SK-N-SH treated with all-trans-retinoic acid at 6 μM for 48 hours (cell line): ENCODE measurements around the gene AP3B1.

Experiments
- ATAC-seq: fragments of 200-7000 bp; cut with Tn5 transposase; 3 replicates; pipeline ENCODE4 v1.9.1; 2020; ENCODE audit warnings: mild to moderate bottlenecking, moderate library complexity
- ARNTL ChIP-seq: fragments of 450-650 bp; formaldehyde crosslinking; IDR thresholded peaks from 2 replicates; pipeline ENCODE4 v1.5.0; 2020; ENCODE audit warnings: low read depth, mild to moderate bottlenecking, moderate library complexity, borderline replicate concordance
- BACH2 ChIP-seq: fragments of 250-450 bp; sonication (Bioruptor Pico); IDR thresholded peaks from 2 replicates; pipeline ENCODE4 v1.9.0; 2021; ENCODE audit warnings: mild to moderate bottlenecking, borderline replicate concordance
- CSDC2 ChIP-seq: fragments of 250-450 bp; sonication (Bioruptor Pico); IDR thresholded peaks from 2 replicates; pipeline ENCODE4 v1.5.0; 2020; ENCODE audit warnings: mild to moderate bottlenecking, moderate library complexity
- ISL1 ChIP-seq: fragments of 250-450 bp; sonication (Bioruptor Pico); IDR thresholded peaks from 2 replicates; pipeline ENCODE4 v2.1.2; 2022; ENCODE audit warnings: mild to moderate bottlenecking, moderate library complexity
- OSR1 ChIP-seq: fragments of 250-450 bp; sonication (Bioruptor Pico); IDR thresholded peaks from 2 replicates; pipeline ENCODE4 v1.8.0; 2022; ENCODE audit warnings: moderate library complexity, mild to moderate bottlenecking, inconsistent platforms
- PPARA ChIP-seq: fragments of 250-450 bp; sonication (Bioruptor Pico); IDR thresholded peaks from 2 replicates; pipeline ENCODE4 v1.5.0; 2020; ENCODE audit warnings: mild to moderate bottlenecking, borderline replicate concordance
- RARB ChIP-seq: fragments of 250-450 bp; sonication (Bioruptor Pico); IDR thresholded peaks from 2 replicates; pipeline ENCODE4 v1.8.0; 2021; ENCODE audit warnings: mild to moderate bottlenecking, moderate library complexity
- TCF4 ChIP-seq: fragments of 250-450 bp; sonication (Bioruptor Pico); IDR thresholded peaks from 2 replicates; pipeline ENCODE4 v1.8.0; 2021; ENCODE audit warnings: mild to moderate bottlenecking, moderate library complexity, borderline replicate concordance
- TOX ChIP-seq: fragments of 250-450 bp; sonication (Bioruptor Pico); IDR thresholded peaks from 2 replicates; pipeline ENCODE4 v1.8.0; 2021; ENCODE audit warnings: mild to moderate bottlenecking, moderate library complexity, borderline replicate concordance
- ZC3H10 ChIP-seq: fragments of 250-450 bp; sonication (Bioruptor Pico); IDR thresholded peaks from 2 replicates; pipeline ENCODE4 v1.5.1; 2021; ENCODE audit warnings: mild to moderate bottlenecking, moderate library complexity
- ZFP3 ChIP-seq: fragments of 250-450 bp; sonication (Bioruptor Pico); IDR thresholded peaks from 2 replicates; pipeline ENCODE4 v1.5.0; 2020; ENCODE audit warnings: mild to moderate bottlenecking, moderate library complexity
- ZFP30 ChIP-seq: fragments of 450-650 bp; formaldehyde crosslinking; IDR thresholded peaks from 2 replicates; pipeline ENCODE4 v1.5.0; 2022; ENCODE audit warnings: mild to moderate bottlenecking, moderate library complexity
- ZNF565 ChIP-seq: fragments of 450-650 bp; formaldehyde crosslinking; conservative IDR thresholded peaks from 2 replicates; pipeline ENCODE4 v1.5.0; 2020; ENCODE audit warnings: low read depth, mild to moderate bottlenecking, moderate library complexity
- ZNF70 ChIP-seq: fragments of 450-650 bp; formaldehyde crosslinking; IDR thresholded peaks from 2 replicates; pipeline ENCODE4 v1.5.0; 2020; ENCODE audit warnings: mild to moderate bottlenecking, moderate library complexity
- ZNF8 ChIP-seq: fragments of 450-650 bp; formaldehyde crosslinking; IDR thresholded peaks from 2 replicates; pipeline ENCODE4 v1.5.0; 2020; ENCODE audit warnings: mild to moderate bottlenecking, moderate library complexity
- TF ChIP-seq, protein P1 (sequence below): fragments of 250-450 bp; sonication (Bioruptor Pico); IDR thresholded peaks from 2 replicates; pipeline ENCODE4 v1.5.1; 2020; ENCODE audit warnings: low read depth, mild to moderate bottlenecking, moderate library complexity
- TF ChIP-seq, protein P2 (sequence below): fragments of 250-450 bp; sonication (Bioruptor Pico); IDR thresholded peaks from 2 replicates; pipeline ENCODE4 v1.5.0; 2020; ENCODE audit warnings: mild to moderate bottlenecking, moderate library complexity
- TF ChIP-seq, protein P3 (sequence below): fragments of 250-450 bp; sonication (Bioruptor Pico); IDR thresholded peaks from 2 replicates; pipeline ENCODE4 v1.8.0; 2021; ENCODE audit warnings: low read depth, mild to moderate bottlenecking, moderate library complexity, borderline replicate concordance
- TF ChIP-seq, protein P4 (sequence below): fragments of 250-450 bp; sonication (Bioruptor Pico); IDR thresholded peaks from 2 replicates; pipeline ENCODE4 v1.5.1; 2021; ENCODE audit warnings: mild to moderate bottlenecking, moderate library complexity

AP3B1 gene

DNA sequence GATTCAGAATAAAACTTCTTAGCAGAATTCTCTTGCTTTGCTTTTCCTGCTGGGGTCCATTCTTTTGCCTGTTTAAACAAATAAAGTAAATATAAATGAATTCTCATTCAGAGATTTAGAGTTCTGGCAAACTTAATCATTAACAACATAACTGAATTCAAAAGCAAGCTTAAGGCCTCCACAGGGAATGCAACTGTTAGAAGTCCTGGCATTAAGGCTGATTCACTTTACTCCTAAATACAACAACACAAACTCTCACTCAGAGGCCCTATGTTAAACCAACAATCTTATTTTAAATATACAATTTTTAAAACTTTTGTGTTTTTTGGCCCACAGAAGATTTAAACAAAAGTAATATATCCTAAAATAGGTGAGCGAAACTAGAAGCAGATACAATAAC is 178.3 kb downstream of the AP3B1 start:
- ATAC-seq: no peak
- TF ChIP-seq CSDC2: no peak
- no peak for TF ChIP-seq ZNF70 (CRISPR knock-in tag)
- TF ChIP-seq, protein P1, sequence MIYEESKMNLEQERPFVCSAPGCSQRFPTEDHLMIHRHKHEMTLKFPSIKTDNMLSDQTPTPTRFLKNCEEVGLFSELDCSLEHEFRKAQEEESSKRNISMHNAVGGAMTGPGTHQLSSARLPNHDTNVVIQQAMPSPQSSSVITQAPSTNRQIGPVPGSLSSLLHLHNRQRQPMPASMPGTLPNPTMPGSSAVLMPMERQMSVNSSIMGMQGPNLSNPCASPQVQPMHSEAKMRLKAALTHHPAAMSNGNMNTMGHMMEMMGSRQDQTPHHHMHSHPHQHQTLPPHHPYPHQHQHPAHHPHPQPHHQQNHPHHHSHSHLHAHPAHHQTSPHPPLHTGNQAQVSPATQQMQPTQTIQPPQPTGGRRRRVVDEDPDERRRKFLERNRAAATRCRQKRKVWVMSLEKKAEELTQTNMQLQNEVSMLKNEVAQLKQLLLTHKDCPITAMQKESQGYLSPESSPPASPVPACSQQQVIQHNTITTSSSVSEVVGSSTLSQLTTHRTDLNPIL (CRISPR knock-in tag): no peak
- TF ChIP-seq TCF4: no peak
- no peak for TF ChIP-seq BACH2 (CRISPR knock-in tag)
- TF ChIP-seq ZNF8 (CRISPR knock-in tag): no peak
- no peak for TF ChIP-seq TOX (CRISPR knock-in tag)
- TF ChIP-seq ZNF565 (CRISPR knock-in tag): no peak
- TF ChIP-seq ARNTL (CRISPR knock-in tag): no peak
- TF ChIP-seq, protein P2, sequence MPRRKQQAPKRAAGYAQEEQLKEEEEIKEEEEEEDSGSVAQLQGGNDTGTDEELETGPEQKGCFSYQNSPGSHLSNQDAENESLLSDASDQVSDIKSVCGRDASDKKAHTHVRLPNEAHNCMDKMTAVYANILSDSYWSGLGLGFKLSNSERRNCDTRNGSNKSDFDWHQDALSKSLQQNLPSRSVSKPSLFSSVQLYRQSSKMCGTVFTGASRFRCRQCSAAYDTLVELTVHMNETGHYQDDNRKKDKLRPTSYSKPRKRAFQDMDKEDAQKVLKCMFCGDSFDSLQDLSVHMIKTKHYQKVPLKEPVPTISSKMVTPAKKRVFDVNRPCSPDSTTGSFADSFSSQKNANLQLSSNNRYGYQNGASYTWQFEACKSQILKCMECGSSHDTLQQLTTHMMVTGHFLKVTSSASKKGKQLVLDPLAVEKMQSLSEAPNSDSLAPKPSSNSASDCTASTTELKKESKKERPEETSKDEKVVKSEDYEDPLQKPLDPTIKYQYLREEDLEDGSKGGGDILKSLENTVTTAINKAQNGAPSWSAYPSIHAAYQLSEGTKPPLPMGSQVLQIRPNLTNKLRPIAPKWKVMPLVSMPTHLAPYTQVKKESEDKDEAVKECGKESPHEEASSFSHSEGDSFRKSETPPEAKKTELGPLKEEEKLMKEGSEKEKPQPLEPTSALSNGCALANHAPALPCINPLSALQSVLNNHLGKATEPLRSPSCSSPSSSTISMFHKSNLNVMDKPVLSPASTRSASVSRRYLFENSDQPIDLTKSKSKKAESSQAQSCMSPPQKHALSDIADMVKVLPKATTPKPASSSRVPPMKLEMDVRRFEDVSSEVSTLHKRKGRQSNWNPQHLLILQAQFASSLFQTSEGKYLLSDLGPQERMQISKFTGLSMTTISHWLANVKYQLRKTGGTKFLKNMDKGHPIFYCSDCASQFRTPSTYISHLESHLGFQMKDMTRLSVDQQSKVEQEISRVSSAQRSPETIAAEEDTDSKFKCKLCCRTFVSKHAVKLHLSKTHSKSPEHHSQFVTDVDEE: no peak
- TF ChIP-seq, protein P3, sequence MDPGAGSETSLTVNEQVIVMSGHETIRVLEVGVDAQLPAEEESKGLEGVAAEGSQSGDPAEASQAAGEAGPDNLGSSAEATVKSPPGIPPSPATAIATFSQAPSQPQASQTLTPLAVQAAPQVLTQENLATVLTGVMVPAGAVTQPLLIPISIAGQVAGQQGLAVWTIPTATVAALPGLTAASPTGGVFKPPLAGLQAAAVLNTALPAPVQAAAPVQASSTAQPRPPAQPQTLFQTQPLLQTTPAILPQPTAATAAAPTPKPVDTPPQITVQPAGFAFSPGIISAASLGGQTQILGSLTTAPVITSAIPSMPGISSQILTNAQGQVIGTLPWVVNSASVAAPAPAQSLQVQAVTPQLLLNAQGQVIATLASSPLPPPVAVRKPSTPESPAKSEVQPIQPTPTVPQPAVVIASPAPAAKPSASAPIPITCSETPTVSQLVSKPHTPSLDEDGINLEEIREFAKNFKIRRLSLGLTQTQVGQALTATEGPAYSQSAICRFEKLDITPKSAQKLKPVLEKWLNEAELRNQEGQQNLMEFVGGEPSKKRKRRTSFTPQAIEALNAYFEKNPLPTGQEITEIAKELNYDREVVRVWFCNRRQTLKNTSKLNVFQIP (CRISPR knock-in tag): no peak
- no peak for TF ChIP-seq ZC3H10

DNA sequence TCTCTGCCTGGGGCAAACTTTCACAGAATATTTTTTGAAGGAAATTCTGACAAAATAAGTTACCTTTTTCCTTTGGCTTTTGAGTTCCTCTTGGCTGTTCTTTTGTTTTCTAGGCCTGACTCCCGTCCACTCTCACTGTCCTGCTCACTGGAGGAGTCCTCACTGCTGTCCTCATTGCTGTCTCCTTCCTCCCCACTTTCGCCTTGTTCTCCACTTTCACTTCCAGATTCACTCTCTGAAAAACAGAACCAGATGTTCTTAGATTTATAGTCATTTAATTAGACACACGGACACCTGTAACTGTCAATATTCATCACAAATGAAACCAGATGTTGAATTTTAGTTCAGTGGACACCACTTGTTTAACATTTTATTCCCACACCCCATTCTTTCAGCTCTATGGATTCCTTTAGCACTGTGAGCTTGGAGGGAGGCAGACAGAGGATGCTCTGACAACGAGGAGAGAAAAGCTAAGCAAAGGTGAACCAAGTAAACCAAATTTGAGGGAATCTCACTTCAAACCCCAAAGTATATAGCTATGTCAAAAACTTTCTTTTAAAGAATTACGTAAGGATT is 180.7 kb downstream of the AP3B1 start:
- TF ChIP-seq, protein P1 (CRISPR knock-in tag): no peak
- TF ChIP-seq, protein P2: no peak
- TF ChIP-seq PPARA (CRISPR knock-in tag) (no peak), ZNF70 (CRISPR knock-in tag) (no peak), ZFP30 (CRISPR knock-in tag) (no peak), ISL1 (CRISPR knock-in tag) (no peak), OSR1 (CRISPR knock-in tag) (no peak), TOX (CRISPR knock-in tag) (no peak), TCF4 (no peak), ZNF565 (CRISPR knock-in tag) (no peak), RARB (no peak), ZNF8 (CRISPR knock-in tag) (no peak), ZC3H10 (no peak), ZFP3 (no peak)
- TF ChIP-seq, protein P4, sequence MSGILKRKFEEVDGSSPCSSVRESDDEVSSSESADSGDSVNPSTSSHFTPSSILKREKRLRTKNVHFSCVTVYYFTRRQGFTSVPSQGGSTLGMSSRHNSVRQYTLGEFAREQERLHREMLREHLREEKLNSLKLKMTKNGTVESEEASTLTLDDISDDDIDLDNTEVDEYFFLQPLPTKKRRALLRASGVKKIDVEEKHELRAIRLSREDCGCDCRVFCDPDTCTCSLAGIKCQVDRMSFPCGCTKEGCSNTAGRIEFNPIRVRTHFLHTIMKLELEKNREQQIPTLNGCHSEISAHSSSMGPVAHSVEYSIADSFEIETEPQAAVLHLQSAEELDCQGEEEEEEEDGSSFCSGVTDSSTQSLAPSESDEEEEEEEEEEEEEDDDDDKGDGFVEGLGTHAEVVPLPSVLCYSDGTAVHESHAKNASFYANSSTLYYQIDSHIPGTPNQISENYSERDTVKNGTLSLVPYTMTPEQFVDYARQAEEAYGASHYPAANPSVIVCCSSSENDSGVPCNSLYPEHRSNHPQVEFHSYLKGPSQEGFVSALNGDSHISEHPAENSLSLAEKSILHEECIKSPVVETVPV (CRISPR knock-in tag): no peak
- TF ChIP-seq, all 23 proteins: peak for 0
- no peak for ATAC-seq
